HEK293T (cell line): Measurements from ENCODE around the gene ATP6V1G1.

Experiments
- CTCF ChIA-PET: fragments of 350-600 bp; formaldehyde crosslinking; extraction: SDS; loops from one replicate; lab custom pipeline; 2021; ENCODE audit warnings: antibody characterized with exemption, inconsistent platforms; lab: Yijun Ruan, JAX
- POLR2A ChIA-PET: fragments of 350-600 bp; formaldehyde crosslinking; extraction: SDS; loops from one replicate; lab custom pipeline; 2020; ENCODE audit warnings: antibody characterized with exemption, inconsistent platforms; lab: Yijun Ruan, JAX
- DNase-seq: peaks from one replicate; pipeline ENCODE4 v3.0.0; 2012; ENCODE audit warnings: mixed read lengths; ENCODE audit errors: extremely low spot score
- ARNT ChIP-seq: fragments of 450-650 bp; IDR thresholded peaks from 2 replicates; pipeline ENCODE4 v1.6.1; 2017; ENCODE audit warnings: mild to moderate bottlenecking
- BHLHE40 ChIP-seq: fragments of 450-650 bp; IDR thresholded peaks from 2 replicates; pipeline ENCODE4 v1.6.1; 2016; ENCODE audit warnings: mild to moderate bottlenecking, moderate library complexity, borderline replicate concordance
- CTBP1 ChIP-seq: fragments of 450-650 bp; IDR thresholded peaks from 2 replicates; pipeline ENCODE4 v1.6.1; 2016; ENCODE audit warnings: borderline replicate concordance
- ELF4 ChIP-seq: fragments of 450-650 bp; IDR thresholded peaks from 2 replicates; pipeline ENCODE4 v1.6.1; 2017; ENCODE audit warnings: antibody characterized with exemption
- FOXA1 ChIP-seq: fragments of 450-650 bp; IDR thresholded peaks from 2 replicates; pipeline ENCODE4 v1.6.1; 2016; ENCODE audit warnings: mild to moderate bottlenecking
- FOXK2 ChIP-seq: fragments of 450-650 bp; IDR thresholded peaks from 2 replicates; pipeline ENCODE4 v1.6.1; 2016; ENCODE audit warnings: mild to moderate bottlenecking
- FOXM1 ChIP-seq: fragments of 450-650 bp; IDR thresholded peaks from 2 replicates; pipeline ENCODE4 v1.6.1; 2017; ENCODE audit warnings: mild to moderate bottlenecking, borderline replicate concordance
- HDGF ChIP-seq: fragments of 450-650 bp; IDR thresholded peaks from 2 replicates; pipeline ENCODE4 v1.6.1; 2017; ENCODE audit warnings: antibody characterized with exemption, borderline replicate concordance
- L3MBTL2 ChIP-seq: fragments of 450-650 bp; conservative IDR thresholded peaks from 2 replicates; pipeline ENCODE4 v1.6.1; 2016; ENCODE audit warnings: mild to moderate bottlenecking
- LEF1 ChIP-seq: fragments of 450-650 bp; IDR thresholded peaks from 2 replicates; pipeline ENCODE4 v1.6.1; 2017; ENCODE audit warnings: mild to moderate bottlenecking, borderline replicate concordance
- NFRKB ChIP-seq: fragments of 450-650 bp; IDR thresholded peaks from 2 replicates; pipeline ENCODE4 v1.6.1; 2016; ENCODE audit warnings: mild to moderate bottlenecking, moderate library complexity
- SP1 ChIP-seq: fragments of 450-650 bp; IDR thresholded peaks from 2 replicates; pipeline ENCODE4 v1.6.1; 2017
- SUZ12 ChIP-seq: fragments of 450-650 bp; IDR thresholded peaks from 2 replicates; pipeline ENCODE4 v1.6.1; 2016; ENCODE audit warnings: mild to moderate bottlenecking
- TARDBP ChIP-seq: fragments of 450-650 bp; IDR thresholded peaks from 2 replicates; pipeline ENCODE4 v1.6.1; 2016
- ZNF384 ChIP-seq: fragments of 450-650 bp; IDR thresholded peaks from 2 replicates; pipeline ENCODE4 v1.6.1; 2016
- TF ChIP-seq, protein P1 (sequence below): fragments of 450-650 bp; IDR thresholded peaks from 2 replicates; pipeline ENCODE4 v1.6.1; 2016

The ATP6V1G1 gene

DNA sequence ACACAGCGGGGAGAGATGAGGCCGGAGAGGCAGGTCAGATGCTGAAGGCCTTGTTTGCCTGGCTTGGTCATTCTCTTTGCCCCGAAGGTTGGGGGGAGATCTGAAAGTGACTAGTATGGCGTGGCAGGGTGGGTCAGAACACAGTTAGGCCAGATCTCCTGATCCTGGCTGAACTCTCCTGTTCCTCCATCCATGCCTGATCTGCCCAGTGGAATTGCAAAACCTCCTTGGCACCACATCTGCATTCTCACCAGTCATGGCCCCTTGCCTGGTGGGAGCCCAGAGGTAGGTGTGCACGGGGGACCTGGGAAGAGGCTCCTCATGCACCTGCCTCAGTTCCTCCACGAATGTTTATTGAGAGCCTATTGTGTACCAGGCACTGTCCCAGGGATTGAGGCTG, 46.8 kb downstream of the ATP6V1G1 start:
- CTCF ChIA-PET = no interaction called here
- no peak for DNase-seq
- no peak for TF ChIP-seq FOXM1
- TF ChIP-seq FOXK2 = no peak
- no peak for TF ChIP-seq SUZ12
- no peak for TF ChIP-seq ELF4
- TF ChIP-seq FOXA1 = no peak
- no peak for TF ChIP-seq CTBP1
- no peak for TF ChIP-seq BHLHE40
- no peak for TF ChIP-seq NFRKB
- TF ChIP-seq SP1 = no peak
- TF ChIP-seq HDGF = no peak
- TF ChIP-seq L3MBTL2 = no peak
- TF ChIP-seq, protein P1, sequence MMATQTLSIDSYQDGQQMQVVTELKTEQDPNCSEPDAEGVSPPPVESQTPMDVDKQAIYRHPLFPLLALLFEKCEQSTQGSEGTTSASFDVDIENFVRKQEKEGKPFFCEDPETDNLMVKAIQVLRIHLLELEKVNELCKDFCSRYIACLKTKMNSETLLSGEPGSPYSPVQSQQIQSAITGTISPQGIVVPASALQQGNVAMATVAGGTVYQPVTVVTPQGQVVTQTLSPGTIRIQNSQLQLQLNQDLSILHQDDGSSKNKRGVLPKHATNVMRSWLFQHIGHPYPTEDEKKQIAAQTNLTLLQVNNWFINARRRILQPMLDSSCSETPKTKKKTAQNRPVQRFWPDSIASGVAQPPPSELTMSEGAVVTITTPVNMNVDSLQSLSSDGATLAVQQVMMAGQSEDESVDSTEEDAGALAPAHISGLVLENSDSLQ = no peak
- TF ChIP-seq ARNT = no peak
- POLR2A ChIA-PET = no interaction called here

DNA sequence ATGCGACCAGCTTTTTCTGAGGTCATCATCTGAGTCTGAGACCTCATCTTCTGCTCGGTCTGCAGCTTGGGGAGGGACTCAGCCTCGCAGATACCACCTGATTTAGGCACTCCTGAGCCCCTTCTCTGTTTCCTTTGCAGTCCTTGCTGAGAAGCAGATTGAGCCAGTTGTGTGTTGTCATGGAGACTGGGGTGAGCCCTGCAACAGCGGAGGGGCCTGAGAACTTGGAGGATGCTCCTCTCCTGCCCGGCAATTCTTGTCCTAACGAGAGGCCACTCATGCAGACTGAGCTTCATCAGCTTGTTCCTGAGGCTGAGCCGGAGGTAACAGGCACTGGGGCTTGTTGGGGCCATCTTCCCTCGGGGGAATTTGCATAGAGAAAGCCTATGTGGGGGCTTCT, 50.8 kb downstream of the ATP6V1G1 start:
- TF ChIP-seq CTBP1 (no peak), HDGF (no peak), SP1 (no peak), LEF1 (no peak), ZNF384 (no peak), L3MBTL2 (no peak)
- TF ChIP-seq, protein P1 = no peak
- ChIA-PET POLR2A (no interaction called here), CTCF (no interaction called here)
- no peak for DNase-seq

DNA sequence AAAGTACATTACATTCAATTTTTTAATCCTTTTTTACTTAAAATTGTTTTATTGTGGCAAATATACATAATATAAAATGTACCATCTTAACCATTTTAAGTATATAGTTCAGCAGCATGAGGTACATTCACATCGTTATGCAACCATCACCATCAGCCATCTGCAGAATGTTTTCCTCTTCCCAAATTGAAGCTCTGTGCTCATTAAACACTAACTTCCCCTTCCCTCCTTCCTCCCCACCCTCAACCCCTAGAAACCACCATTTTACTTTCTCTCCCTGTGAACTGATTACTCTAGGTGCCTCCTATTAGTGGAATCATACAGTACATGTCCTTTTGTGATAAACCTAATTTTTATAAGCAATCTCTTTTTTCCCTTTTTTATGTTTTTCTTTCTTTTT, 54.4 kb downstream of the ATP6V1G1 start:
- POLR2A ChIA-PET = no interaction called here
- no peak for DNase-seq
- TF ChIP-seq SP1 (no peak), BHLHE40 (no peak), FOXA1 (no peak), HDGF (no peak), SUZ12 (no peak), CTBP1 (no peak), ARNT (no peak), LEF1 (no peak), FOXK2 (no peak)
- TF ChIP-seq, protein P1 = no peak
- CTCF ChIA-PET = interaction anchor here (0.6 to 1.0 kb wide), 2 partner anchors 135 to 210 kb away, joined by 3 read pairs; no protein-coding TSS in a partner anchor

DNA sequence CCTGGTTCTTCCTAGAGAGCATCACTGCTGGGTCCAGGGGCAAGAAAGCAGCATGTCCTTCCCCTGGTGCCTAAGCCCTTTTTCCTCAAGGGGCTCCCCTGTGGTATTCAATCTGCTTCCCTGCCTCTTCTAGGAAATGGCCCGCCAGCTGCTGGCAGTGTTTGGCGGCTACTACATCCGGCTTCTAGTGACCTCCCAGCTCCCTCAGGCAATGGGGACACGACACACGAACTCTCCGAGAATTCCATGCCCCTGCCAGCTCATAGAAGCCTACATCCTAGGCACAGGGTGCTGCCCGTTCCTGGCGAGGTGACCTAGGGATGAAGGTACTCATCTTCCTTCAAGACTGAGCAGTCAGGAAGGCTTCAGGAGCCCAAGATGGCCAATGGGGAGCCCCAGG, 55.4 kb downstream of the ATP6V1G1 start:
- no peak for DNase-seq
- TF ChIP-seq ELF4 (no peak), CTBP1 (no peak), ZNF384 (no peak), SP1 (no peak), SUZ12 (no peak), FOXK2 (no peak), NFRKB (no peak), TARDBP (no peak), FOXM1 (no peak), LEF1 (no peak), HDGF (no peak), BHLHE40 (no peak), L3MBTL2 (no peak), FOXA1 (no peak), ARNT (no peak)
- TF ChIP-seq, protein P1 = no peak
- ChIA-PET CTCF (interaction anchor here (0.7 to 1.0 kb wide), 2 partner anchors 11 to 320 kb away, joined by 3 read pairs; partner anchors contain the start of gene ORM1), POLR2A (no interaction called here)

DNA sequence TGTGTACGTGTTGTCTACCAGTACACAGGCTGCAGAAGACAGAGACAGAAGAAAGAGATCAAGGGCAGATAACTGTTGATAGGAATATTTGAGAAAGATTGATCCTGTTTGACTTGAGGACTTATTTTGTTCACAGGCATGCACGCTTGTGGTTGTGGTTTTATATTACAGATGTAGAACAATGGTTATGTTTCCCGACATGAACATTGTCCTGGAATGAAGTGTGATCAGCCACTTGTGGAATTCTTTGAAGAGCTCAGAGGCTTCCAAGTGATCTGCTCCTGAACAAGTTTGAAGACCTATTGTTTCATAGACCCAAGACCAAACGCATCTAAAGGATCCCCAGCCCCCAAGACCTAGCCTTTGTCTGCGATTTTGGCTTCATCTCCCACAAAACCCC, 56.3 kb downstream of the ATP6V1G1 start:
- ChIA-PET CTCF (interaction anchor here (1.0 kb wide), 1 partner anchor 10 kb away, joined by 3 read pairs; no protein-coding TSS in a partner anchor), POLR2A (no interaction called here)
- DNase-seq = no peak
- TF ChIP-seq LEF1 = no peak
- TF ChIP-seq NFRKB = no peak
- TF ChIP-seq HDGF = no peak
- TF ChIP-seq, protein P1 = no peak
- no peak for TF ChIP-seq ARNT
- TF ChIP-seq FOXA1 = no peak
- TF ChIP-seq L3MBTL2 = no peak
- no peak for TF ChIP-seq ZNF384
- TF ChIP-seq SUZ12 = no peak
- TF ChIP-seq SP1 = no peak
- no peak for TF ChIP-seq CTBP1
- no peak for TF ChIP-seq BHLHE40
- no peak for TF ChIP-seq ELF4
- TF ChIP-seq FOXM1 = no peak
